Epithelial cell of esophagus (primary cell): ENCODE data around the gene BCKDHB.
A peak's percentile ranks its signal among the peaks of the same experiment; 100 is the strongest.
"Not testable (repeated sequence)": the region's sequence is repeated elsewhere in the genome, so short reads cannot be mapped to it uniquely, and the experiment has no call there.

Experiments used
- DNase-seq: peaks from one replicate; pipeline ENCODE4 v3.0.0; 2010; ENCODE audit warnings: low read depth
- H3K4me3 ChIP-seq: 2 replicates; pipeline ENCODE4 v1.5.1; 2011; ENCODE audit warnings: mild to moderate bottlenecking, low read length, control low read depth
- TF ChIP-seq, protein P1 (sequence below): IDR thresholded peaks from 2 replicates; pipeline ENCODE4 v1.5.1; 2011; ENCODE audit warnings: low read depth, mild to moderate bottlenecking, low read length, control low read depth, inconsistent platforms; ENCODE audit not compliant: insufficient read depth; ENCODE audit errors: missing control alignments

BCKDHB gene

DNA sequence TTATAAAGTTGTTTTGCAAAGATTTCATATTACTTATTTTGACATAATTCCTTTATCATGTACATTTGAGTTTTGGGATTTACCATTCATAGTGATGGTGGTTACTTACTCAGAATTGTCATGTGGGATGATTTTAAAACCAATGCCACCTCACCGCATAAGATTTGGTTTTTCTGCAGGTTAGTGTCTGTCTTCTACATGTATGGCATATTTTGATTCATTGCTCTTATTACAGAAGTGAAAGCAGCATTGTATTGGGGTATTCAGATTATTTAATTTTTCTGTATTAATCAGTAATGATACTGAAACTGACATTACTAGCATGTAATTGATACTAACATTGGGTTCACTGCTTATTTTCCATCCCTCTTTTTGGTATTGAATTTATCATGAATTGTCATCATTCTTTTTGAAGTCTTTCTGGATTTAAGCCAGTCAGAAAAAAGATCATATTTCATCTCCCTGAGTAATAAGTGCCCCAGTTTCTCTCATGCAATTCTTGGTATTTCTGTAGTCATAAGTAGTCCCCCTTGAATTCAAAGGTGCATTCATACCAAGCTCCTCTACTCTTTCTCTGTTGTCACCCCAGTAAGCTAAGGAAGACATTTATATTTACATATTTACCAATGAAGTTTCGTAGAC is 176.6 kb downstream of the BCKDHB start:
- no peak overlapping the region for H3K4me3 ChIP-seq
- TF ChIP-seq, protein P1, sequence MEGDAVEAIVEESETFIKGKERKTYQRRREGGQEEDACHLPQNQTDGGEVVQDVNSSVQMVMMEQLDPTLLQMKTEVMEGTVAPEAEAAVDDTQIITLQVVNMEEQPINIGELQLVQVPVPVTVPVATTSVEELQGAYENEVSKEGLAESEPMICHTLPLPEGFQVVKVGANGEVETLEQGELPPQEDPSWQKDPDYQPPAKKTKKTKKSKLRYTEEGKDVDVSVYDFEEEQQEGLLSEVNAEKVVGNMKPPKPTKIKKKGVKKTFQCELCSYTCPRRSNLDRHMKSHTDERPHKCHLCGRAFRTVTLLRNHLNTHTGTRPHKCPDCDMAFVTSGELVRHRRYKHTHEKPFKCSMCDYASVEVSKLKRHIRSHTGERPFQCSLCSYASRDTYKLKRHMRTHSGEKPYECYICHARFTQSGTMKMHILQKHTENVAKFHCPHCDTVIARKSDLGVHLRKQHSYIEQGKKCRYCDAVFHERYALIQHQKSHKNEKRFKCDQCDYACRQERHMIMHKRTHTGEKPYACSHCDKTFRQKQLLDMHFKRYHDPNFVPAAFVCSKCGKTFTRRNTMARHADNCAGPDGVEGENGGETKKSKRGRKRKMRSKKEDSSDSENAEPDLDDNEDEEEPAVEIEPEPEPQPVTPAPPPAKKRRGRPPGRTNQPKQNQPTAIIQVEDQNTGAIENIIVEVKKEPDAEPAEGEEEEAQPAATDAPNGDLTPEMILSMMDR = no peak
- DNase-seq = no peak

- TF ChIP-seq, protein P1 = no peak
- DNase-seq = no peak
- H3K4me3 ChIP-seq = no peak overlapping the region
Observed at GRCh38 chr6:80287112-80287511, 180.6 kb downstream of the BCKDHB start.

DNA sequence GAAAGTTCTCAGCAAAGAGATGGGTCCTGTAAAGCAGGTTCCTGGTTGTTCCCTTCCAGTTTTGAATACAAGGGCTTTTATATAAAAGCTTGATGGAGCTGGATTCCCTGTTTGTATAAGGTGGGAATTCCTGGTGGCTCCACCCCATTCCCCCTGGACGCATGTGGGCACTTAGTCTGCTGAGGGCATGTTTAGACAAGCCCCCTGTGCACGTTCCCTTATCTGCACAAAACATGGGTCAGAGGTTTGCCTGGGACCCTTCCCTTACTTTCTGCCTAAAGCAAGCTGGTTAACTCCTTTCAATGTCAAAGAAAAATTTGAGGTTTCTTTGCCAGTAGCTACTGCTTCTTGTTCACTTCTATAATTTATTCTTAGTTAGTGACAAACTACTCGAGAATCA is 181.1 kb downstream of the BCKDHB start:
- DNase-seq = peak; percentile 37
- H3K4me3 ChIP-seq = no peak overlapping the region
- TF ChIP-seq, protein P1 = no peak

DNA sequence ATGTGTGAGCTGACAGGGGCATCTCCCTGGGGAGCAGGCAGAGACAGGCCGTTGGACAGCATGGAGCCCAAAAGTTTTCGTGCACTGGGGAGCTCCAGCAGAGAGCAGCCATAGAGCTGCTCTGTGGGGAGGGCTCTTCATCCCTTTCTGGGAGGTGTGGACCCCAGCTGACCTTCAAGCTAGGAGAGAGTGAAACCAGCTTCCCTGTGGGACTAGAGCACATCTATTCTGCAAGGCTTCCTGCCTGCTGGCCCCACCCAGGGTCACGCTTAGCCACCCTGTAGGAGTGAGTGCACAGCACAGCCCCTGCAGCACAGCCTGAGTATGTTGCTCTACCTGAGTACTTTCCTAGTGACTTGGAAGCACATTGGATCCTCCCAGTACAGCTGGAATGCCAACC is 183.3 kb downstream of the BCKDHB start:
- no peak overlapping the region for H3K4me3 ChIP-seq
- no peak for DNase-seq
- TF ChIP-seq, protein P1 = no peak

DNA sequence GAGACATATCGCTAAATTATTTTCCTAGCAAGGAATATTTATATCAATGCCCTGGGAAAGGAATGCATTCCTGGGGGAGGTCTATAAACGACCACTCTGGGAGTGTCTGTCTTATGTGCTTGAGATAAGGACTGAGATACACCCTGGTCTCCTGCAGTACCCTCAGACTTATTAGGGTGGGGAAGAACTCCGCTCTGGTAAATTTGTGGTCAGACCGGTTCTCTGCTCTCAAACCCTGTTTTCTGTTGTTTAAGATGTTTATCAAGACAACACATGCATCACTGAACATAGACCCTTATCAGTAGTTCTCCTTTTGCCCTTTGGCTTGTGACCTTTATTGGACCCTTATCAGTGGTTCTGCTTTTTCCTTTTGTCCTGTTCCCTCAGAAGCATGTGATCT is 188.1 kb downstream of the BCKDHB start:
- not testable (repeated sequence) for DNase-seq, H3K4me3 ChIP-seq

- TF ChIP-seq, protein P1 = no peak
Observed at GRCh38 chr6:80302716-80303115, 196.2 kb downstream of the BCKDHB start.

GRCh38 chr6:80304014-80304413 is 197.5 kb downstream of the BCKDHB start:
- no peak overlapping the region for H3K4me3 ChIP-seq
- no peak for DNase-seq
- TF ChIP-seq, protein P1 = no peak

More at GRCh38 chr6:80302716-80303115, 196.2 kb downstream of the BCKDHB start:
- no peak for DNase-seq
- H3K4me3 ChIP-seq = no peak overlapping the region
